Keratinocyte (primary cell): Measurements from ENCODE around the gene CDC42.
"Not testable (repeated sequence)": the region's sequence is repeated elsewhere in the genome, so short reads cannot be mapped to it uniquely, and the experiment has no call there.

Experiments
- CTCF ChIP-seq, 3 experiments: IDR thresholded peaks in 1 of 3; conservative IDR thresholded peaks in 1 of 3; optimal IDR thresholded peaks in 1 of 3; 2 replicates in 2 of 3; 3 replicates in 1 of 3; pipeline versions ENCODE3 to v1.5.1; 2011; ENCODE audit warnings: low read length in 3 of 3, mild to moderate bottlenecking in 3 of 3, moderate library complexity in 2 of 3, control low read depth in 1 of 3, inconsistent platforms in 1 of 3; ENCODE audit not compliant: insufficient read depth in 2 of 3; ENCODE audit errors: extremely low read depth in 1 of 3
- EZH2 ChIP-seq: IDR thresholded peaks from one replicate; pipeline ENCODE4 v1.6.1; 2012; ENCODE audit warnings: inconsistent platforms, mild to moderate bottlenecking, low read length, moderate library complexity

- peak; percentile 21 to 44 (median 41) for TF ChIP-seq CTCF (optimal IDR thresholded peaks at IDR 0.05 in 1 of 3, IDR thresholded peaks at IDR 0.05 in 1 of 3, conservative IDR thresholded peaks at IDR 0.05 in 1 of 3; ENCODE audit: extremely low read depth in 1 of 3, insufficient read depth in 2 of 3, low read length in 3 of 3)
- not testable (repeated sequence) for TF ChIP-seq EZH2
Measured at GRCh38 chr1:22005261-22006149, 47.0 kb upstream of the CDC42 start.
